Measurements from ENCODE around the gene E4F1. TPM values are rescaled to one million over a fixed set of nuclear protein-coding genes. Genes with fewer than 3 reads are reported as not detected.

Gene E4F1
- total RNA-seq, 2 experiments from 2014 or later, result 33.8 to 34.3 TPM

- Mint-ChIP-seq H3K36me3 (ENCODE audit: low read depth) (no peaks in the 10 kb centered on the region), H3K4me1 (ENCODE audit: low read depth) (peaks cover 3% of the 10 kb centered on the region), H3K27ac (no peak overlapping the region), H3K27me3 (ENCODE audit: low read depth) (peaks cover 17% of the 10 kb centered on the region), H3K9me3 (ENCODE audit: insufficient read depth) (no peaks in the 10 kb centered on the region), H3K4me3 (no peak overlapping the region)
- CTCF ChIA-PET, result no interaction called here
- no peak for ATAC-seq
- POLR2A ChIA-PET, result no interaction called here
- no peak for DNase-seq
These were observed 32.5 kb upstream of the E4F1 start for GRCh38 chr16:2190659-2191445.

GRCh38 chr16:2191446-2191706, 32.0 kb upstream of the E4F1 start:
- H3K4me1 Mint-ChIP-seq (ENCODE audit: low read depth), result peaks cover 3% of the 10 kb centered on the region
- CTCF ChIA-PET, result no interaction called here
- H3K27ac Mint-ChIP-seq, result no peak overlapping the region
- POLR2A ChIA-PET, result no interaction called here
- ATAC-seq (no peak), DNase-seq (no peak)
- peaks cover 17% of the 10 kb centered on the region for H3K27me3 Mint-ChIP-seq (ENCODE audit: low read depth)
- H3K9me3 Mint-ChIP-seq (ENCODE audit: insufficient read depth), result no peaks in the 10 kb centered on the region
- no peak overlapping the region for H3K4me3 Mint-ChIP-seq
- no peaks in the 10 kb centered on the region for H3K36me3 Mint-ChIP-seq (ENCODE audit: low read depth)

- Mint-ChIP-seq H3K27me3 (ENCODE audit: low read depth) (peaks cover 40% of the 10 kb centered on the region), H3K9me3 (ENCODE audit: insufficient read depth) (no peaks in the 10 kb centered on the region), H3K36me3 (ENCODE audit: low read depth) (no peaks in the 10 kb centered on the region), H3K27ac (no peak overlapping the region), H3K4me3 (no peak overlapping the region), H3K4me1 (ENCODE audit: low read depth) (peaks cover 3% of the 10 kb centered on the region)
- ATAC-seq (peak; percentile 7), DNase-seq (peak; percentile 56)
- ChIA-PET CTCF (interaction anchor here (0.7 to 2.7 kb wide), 11 partner anchors 9 to 306 kb away, joined by 3 to 20 read pairs (median 4); partner anchors contain the start of genes CCNF, ECI1, PGP and TRAF7), POLR2A (interaction anchor here (0.6 to 1.0 kb wide), 3 partner anchors 39 to 510 kb away, joined by 3 to 5 read pairs (median 4); partner anchors contain the start of genes ECI1 and TRAF7)
These were observed 29.1 kb upstream of the E4F1 start for GRCh38 chr16:2194166-2194834.

GRCh38 chr16:2194852-2195321, 28.5 kb upstream of the E4F1 start:
- ChIA-PET POLR2A (interaction anchor here (0.6 to 1.0 kb wide), 5 partner anchors 40 to 510 kb away, joined by 3 to 5 read pairs (median 3); partner anchors contain the start of genes ECI1 and TRAF7), CTCF (interaction anchor here (0.7 to 2.7 kb wide), 12 partner anchors 9 to 306 kb away, joined by 3 to 20 read pairs (median 4); partner anchors contain the start of genes CCNF, ECI1, PGP and TRAF7)
- ATAC-seq (peak; percentile 70), DNase-seq (peak; percentile 67)
- Mint-ChIP-seq H3K4me3 (no peak overlapping the region), H3K4me1 (ENCODE audit: low read depth) (peaks cover 3% of the 10 kb centered on the region), H3K9me3 (ENCODE audit: insufficient read depth) (no peaks in the 10 kb centered on the region), H3K27ac (no peak overlapping the region), H3K36me3 (ENCODE audit: low read depth) (no peaks in the 10 kb centered on the region), H3K27me3 (ENCODE audit: low read depth) (peaks cover 40% of the 10 kb centered on the region)

GRCh38 chr16:2195322-2196161, 27.8 kb upstream of the E4F1 start:
- Mint-ChIP-seq H3K9me3 (ENCODE audit: insufficient read depth) (no peaks in the 10 kb centered on the region), H3K27me3 (ENCODE audit: low read depth) (peaks cover 43% of the 10 kb centered on the region), H3K4me3 (no peak overlapping the region), H3K27ac (no peak overlapping the region), H3K4me1 (ENCODE audit: low read depth) (peaks cover 3% of the 10 kb centered on the region), H3K36me3 (ENCODE audit: low read depth) (no peaks in the 10 kb centered on the region)
- DNase-seq (no peak), ATAC-seq (peak; percentile 4)
- CTCF ChIA-PET, result interaction anchor here (0.7 to 2.7 kb wide), 11 partner anchors 8 to 305 kb away, joined by 3 to 20 read pairs (median 4); partner anchors contain the start of genes CCNF, ECI1, PGP and TRAF7
- POLR2A ChIA-PET, result interaction anchor here (0.6 to 1.0 kb wide), 4 partner anchors 56 to 511 kb away, joined by 3 to 5 read pairs (median 3); partner anchors contain the start of gene ECI1

GRCh38 chr16:2196162-2196980, 27.0 kb upstream of the E4F1 start, which contains the start of gene CASKIN1:
Gene CASKIN1, minus strand, starts transcription at chr16:2196605. Its CDS starts 173 bp downstream, at chr16:2196432.
- Mint-ChIP-seq H3K4me1 (ENCODE audit: low read depth) (peaks cover 3% of the 10 kb centered on the region), H3K27me3 (ENCODE audit: low read depth) (peaks cover 44% of the 10 kb centered on the region), H3K4me3 (peak within 1 kb of the TSS; percentile 25), H3K27ac (no peak within 1 kb of the TSS), H3K9me3 (ENCODE audit: insufficient read depth) (no peaks in the 10 kb centered on the region), H3K36me3 (ENCODE audit: low read depth) (no peaks in the 10 kb centered on the region)
- ChIA-PET CTCF (interaction anchor here (2.7 kb wide), 1 partner anchor 304 kb away, joined by 20 read pairs; no protein-coding TSS in a partner anchor), POLR2A (interaction anchor here (0.8 kb wide), 1 partner anchor 42 kb away, joined by 4 read pairs; no protein-coding TSS in a partner anchor)
- DNase-seq (no peak), ATAC-seq (peak; percentile 58)

GRCh38 chr16:2196981-2197511, 26.3 kb upstream of the E4F1 start:
- POLR2A ChIA-PET, result interaction anchor here (0.8 kb wide), 1 partner anchor 43 kb away, joined by 4 read pairs; no protein-coding TSS in a partner anchor

GRCh38 chr16:2197765-2198164, 25.6 kb upstream of the E4F1 start:
- Mint-ChIP-seq H3K27ac (no peak overlapping the region), H3K36me3 (ENCODE audit: low read depth) (no peaks in the 10 kb centered on the region), H3K4me1 (ENCODE audit: low read depth) (peaks cover 3% of the 10 kb centered on the region), H3K4me3 (no peak overlapping the region), H3K27me3 (ENCODE audit: low read depth) (peaks cover 49% of the 10 kb centered on the region), H3K9me3 (ENCODE audit: insufficient read depth) (no peaks in the 10 kb centered on the region)
- ChIA-PET POLR2A (no interaction called here), CTCF (no interaction called here)
- no peak for ATAC-seq
- no peak for DNase-seq

More at GRCh38 chr16:2196981-2197511, 26.3 kb upstream of the E4F1 start:
- Mint-ChIP-seq H3K27me3 (ENCODE audit: low read depth) (peaks cover 45% of the 10 kb centered on the region), H3K27ac (no peak overlapping the region), H3K4me1 (ENCODE audit: low read depth) (peaks cover 3% of the 10 kb centered on the region), H3K36me3 (ENCODE audit: low read depth) (no peaks in the 10 kb centered on the region), H3K9me3 (ENCODE audit: insufficient read depth) (no peaks in the 10 kb centered on the region), H3K4me3 (peak overlapping the region; percentile 25)
- DNase-seq (no peak), ATAC-seq (no peak)
- CTCF ChIA-PET, result no interaction called here

GRCh38 chr16:2198283-2198682, 25.1 kb upstream of the E4F1 start:
- no peak for ATAC-seq
- H3K36me3 Mint-ChIP-seq (ENCODE audit: low read depth), result no peaks in the 10 kb centered on the region
- POLR2A ChIA-PET, result no interaction called here
- no peak for DNase-seq
- H3K9me3 Mint-ChIP-seq (ENCODE audit: insufficient read depth), result no peaks in the 10 kb centered on the region
- H3K4me3 Mint-ChIP-seq, result no peak overlapping the region
- peaks cover 3% of the 10 kb centered on the region for H3K4me1 Mint-ChIP-seq (ENCODE audit: low read depth)
- H3K27me3 Mint-ChIP-seq (ENCODE audit: low read depth), result peaks cover 49% of the 10 kb centered on the region
- no peak overlapping the region for H3K27ac Mint-ChIP-seq
- CTCF ChIA-PET, result no interaction called here

GRCh38 chr16:2199095-2199494, 24.3 kb upstream of the E4F1 start:
- Mint-ChIP-seq H3K27me3 (ENCODE audit: low read depth) (peaks cover 48% of the 10 kb centered on the region), H3K9me3 (ENCODE audit: insufficient read depth) (no peaks in the 10 kb centered on the region), H3K4me1 (ENCODE audit: low read depth) (peaks cover 3% of the 10 kb centered on the region), H3K4me3 (no peak overlapping the region), H3K36me3 (ENCODE audit: low read depth) (no peaks in the 10 kb centered on the region), H3K27ac (no peak overlapping the region)
- DNase-seq, result no peak
- CTCF ChIA-PET, result no interaction called here
- ATAC-seq, result no peak
- POLR2A ChIA-PET, result interaction anchor here (1.2 kb wide), 1 partner anchor 16 kb away, joined by 3 read pairs; the partner anchor contains the start of gene PGP
